VCaP (cell line): Measurements from ENCODE around the gene KIAA1671.
A peak's percentile ranks its signal among the peaks of the same experiment; 100 is the strongest.

Source experiments
- H3K27ac ChIP-seq: fragments of 450-650 bp; 2 replicates; pipeline ENCODE4 v1.5.1; 2017
- CTCF ChIP-seq: fragments of 450-650 bp; conservative IDR thresholded peaks from 2 replicates; pipeline ENCODE4 v1.5.1; 2017; ENCODE audit warnings: mild to moderate bottlenecking, moderate library complexity

KIAA1671 gene

DNA sequence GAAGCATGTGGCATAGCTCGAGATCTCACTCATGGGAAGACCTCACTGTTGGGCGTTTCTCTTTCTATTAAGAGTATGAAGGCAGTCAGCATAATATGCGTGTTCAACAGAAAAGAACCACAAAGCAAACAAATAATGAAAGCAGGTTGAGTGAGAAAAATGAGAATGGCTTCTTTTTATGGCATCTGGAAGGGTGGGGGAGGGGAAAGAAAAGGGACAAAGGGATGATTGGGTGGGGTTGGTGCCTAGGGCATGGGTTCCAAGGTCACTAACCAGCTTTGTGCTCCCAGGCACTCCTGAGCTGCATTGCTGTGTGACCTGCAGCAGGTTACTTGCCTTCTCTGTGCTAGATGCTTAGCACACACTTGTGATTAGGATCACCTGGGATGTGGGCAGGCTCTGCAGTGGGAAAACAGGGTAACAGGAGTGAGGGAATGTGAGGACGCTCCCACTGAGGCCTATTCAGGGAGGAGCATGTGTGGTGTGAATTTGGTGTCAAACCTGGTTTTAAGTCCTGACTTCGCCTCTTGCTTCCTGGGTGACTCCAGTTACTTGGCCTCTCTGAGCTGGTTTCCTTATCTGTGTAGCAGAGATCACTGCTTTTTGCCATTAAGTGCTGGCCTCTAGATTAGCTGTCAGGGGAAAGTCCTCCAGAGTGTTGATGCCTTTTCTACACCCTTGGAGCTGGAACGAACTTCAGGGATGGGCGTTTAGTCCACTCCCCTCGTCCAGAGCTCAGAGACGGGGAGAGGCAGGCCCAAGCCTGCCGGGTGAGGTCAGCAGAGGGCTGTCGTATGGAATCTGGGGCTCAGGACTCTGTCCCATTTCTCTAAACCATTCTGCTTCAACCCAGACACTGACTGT is 74.8 kb downstream of the KIAA1671 start:
- TF ChIP-seq CTCF: no peak
- H3K27ac ChIP-seq: no peak overlapping the region

GRCh38 chr22:25027959-25028840 is 75.7 kb downstream of the KIAA1671 start:
- TF ChIP-seq CTCF: peak; percentile 67
- H3K27ac ChIP-seq: no peak overlapping the region

GRCh38 chr22:25028841-25029141 is 76.3 kb downstream of the KIAA1671 start:
- peak; percentile 34; the same call in 1 of the 2 replicates for TF ChIP-seq CTCF
- H3K27ac ChIP-seq: no peak overlapping the region

GRCh38 chr22:25029181-25029580 is 76.7 kb downstream of the KIAA1671 start:
- H3K27ac ChIP-seq: no peak overlapping the region
- TF ChIP-seq CTCF: no peak

DNA sequence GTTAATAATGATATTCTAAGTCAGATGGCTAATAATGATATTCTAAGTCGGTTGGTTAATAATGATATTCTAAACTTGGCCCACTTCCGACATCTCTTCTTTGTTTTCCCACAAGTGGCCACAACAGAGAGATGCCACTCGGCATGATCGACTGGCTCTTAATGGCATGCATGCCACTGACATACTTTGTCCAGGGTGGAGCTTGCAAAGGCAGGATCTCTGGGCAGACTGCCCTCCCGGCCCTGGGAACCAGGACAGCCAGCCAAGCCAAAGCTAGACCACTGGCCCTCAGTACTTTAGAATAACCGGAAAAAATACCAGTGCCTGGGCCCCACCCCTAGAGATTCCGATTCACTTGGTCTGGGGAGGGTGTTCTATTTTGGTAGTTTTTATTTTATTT is 78.1 kb downstream of the KIAA1671 start:
- no peak overlapping the region for H3K27ac ChIP-seq

GRCh38 chr22:25032066-25032465 is 79.5 kb downstream of the KIAA1671 start:
- no peak for TF ChIP-seq CTCF
- no peak overlapping the region for H3K27ac ChIP-seq

More for the DNA sequence above, 78.1 kb downstream of the KIAA1671 start:
- TF ChIP-seq CTCF: no peak

GRCh38 chr22:25035715-25036114 is 83.2 kb downstream of the KIAA1671 start:
- no peak overlapping the region for H3K27ac ChIP-seq
- TF ChIP-seq CTCF: no peak
